Right lobe of liver (tissue), 4 donors: ENCODE data around the gene PEPD.

Source experiments
- CTCF ChIP-seq, 4 donors: fragments of 200-600 bp in 3 of 4; fragments of 450-650 bp in 1 of 4; IDR thresholded peaks; one replicate each; pipeline versions ENCODE4 v1.5.1 to v1.8.0; 2016 to 2022; ENCODE audit warnings: antibody characterized with exemption in 4 of 4, mild to moderate bottlenecking in 2 of 4
- POLR2A ChIP-seq: fragments of 450-650 bp; IDR thresholded peaks from one replicate; pipeline ENCODE4 v1.6.1; 2017; ENCODE audit warnings: antibody characterized with exemption, mild to moderate bottlenecking
- donor health status: DM: no; HTN: no; CAD: no.
- donor health status: DM: no; HTN: no; CAD: no.
- donor health status: DM: no; HTN: yes; CAD: no.

GRCh38 chr19:33510462-33511194, 11.0 kb downstream of the PEPD start:
- no peak for TF ChIP-seq CTCF (IDR thresholded peaks at IDR 0.05)
- TF ChIP-seq POLR2A = no peak
